GM10248 (cell line): Measurements from ENCODE around the gene B9D2.

Experiments used
- CTCF ChIA-PET: fragments of 300-600 bp; sonication (Branson Sonifier 250); formaldehyde crosslinking; extraction: SDS; loops from one replicate; lab custom pipeline; 2021; ENCODE audit warnings: antibody characterized with exemption; lab: Yijun Ruan, JAX
- POLR2A ChIA-PET: fragments of 350-650 bp; sonication (Branson Sonifier 250); formaldehyde crosslinking; extraction: SDS; loops from one replicate; lab custom pipeline; 2020; ENCODE audit warnings: antibody characterized with exemption; lab: Yijun Ruan, JAX
- DNase-seq: peaks from one replicate; pipeline ENCODE4 v3.0.0; 2012; ENCODE audit errors: extremely low spot score
- TF ChIP-seq, protein P1 (sequence below): IDR thresholded peaks from 2 replicates; pipeline ENCODE4 v1.5.1; 2012; ENCODE audit warnings: mild to moderate bottlenecking, low read depth; ENCODE audit errors: extremely low read depth, missing control alignments, control extremely low read depth

B9D2 gene

DNA sequence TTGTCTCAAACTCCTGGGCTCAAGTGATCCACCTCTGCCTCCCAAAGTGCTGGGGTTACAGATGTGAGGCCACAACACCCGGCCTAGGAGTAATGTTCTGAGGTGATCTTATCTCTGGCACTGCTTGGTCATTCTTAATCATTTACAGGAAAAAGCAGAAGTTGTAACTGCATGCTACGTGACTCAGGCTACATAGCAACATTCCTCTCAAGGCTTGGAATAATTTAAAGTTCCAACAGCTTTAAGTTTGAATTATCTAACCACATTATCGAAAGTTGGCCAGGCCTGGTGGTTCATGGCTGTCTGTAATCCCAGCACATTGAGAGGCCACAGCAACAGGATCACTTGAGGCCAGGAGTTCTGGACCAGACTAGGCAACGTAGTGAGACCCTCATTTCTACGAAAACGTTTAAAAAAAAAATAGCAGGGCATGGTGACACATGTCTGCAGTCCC, 3.9 kb upstream of the B9D2 start:
- TF ChIP-seq, protein P1, sequence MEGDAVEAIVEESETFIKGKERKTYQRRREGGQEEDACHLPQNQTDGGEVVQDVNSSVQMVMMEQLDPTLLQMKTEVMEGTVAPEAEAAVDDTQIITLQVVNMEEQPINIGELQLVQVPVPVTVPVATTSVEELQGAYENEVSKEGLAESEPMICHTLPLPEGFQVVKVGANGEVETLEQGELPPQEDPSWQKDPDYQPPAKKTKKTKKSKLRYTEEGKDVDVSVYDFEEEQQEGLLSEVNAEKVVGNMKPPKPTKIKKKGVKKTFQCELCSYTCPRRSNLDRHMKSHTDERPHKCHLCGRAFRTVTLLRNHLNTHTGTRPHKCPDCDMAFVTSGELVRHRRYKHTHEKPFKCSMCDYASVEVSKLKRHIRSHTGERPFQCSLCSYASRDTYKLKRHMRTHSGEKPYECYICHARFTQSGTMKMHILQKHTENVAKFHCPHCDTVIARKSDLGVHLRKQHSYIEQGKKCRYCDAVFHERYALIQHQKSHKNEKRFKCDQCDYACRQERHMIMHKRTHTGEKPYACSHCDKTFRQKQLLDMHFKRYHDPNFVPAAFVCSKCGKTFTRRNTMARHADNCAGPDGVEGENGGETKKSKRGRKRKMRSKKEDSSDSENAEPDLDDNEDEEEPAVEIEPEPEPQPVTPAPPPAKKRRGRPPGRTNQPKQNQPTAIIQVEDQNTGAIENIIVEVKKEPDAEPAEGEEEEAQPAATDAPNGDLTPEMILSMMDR = no peak
- ChIA-PET POLR2A (interaction anchor here (0.6 kb wide), 1 partner anchor 1924 kb away, joined by 3 read pairs; no protein-coding TSS in a partner anchor), CTCF (interaction anchor here (0.8 to 3.5 kb wide), 4 partner anchors 10 to 35 kb away, joined by 3 to 18 read pairs (median 5); partner anchors contain the start of gene TGFB1)
- no peak for DNase-seq

DNA sequence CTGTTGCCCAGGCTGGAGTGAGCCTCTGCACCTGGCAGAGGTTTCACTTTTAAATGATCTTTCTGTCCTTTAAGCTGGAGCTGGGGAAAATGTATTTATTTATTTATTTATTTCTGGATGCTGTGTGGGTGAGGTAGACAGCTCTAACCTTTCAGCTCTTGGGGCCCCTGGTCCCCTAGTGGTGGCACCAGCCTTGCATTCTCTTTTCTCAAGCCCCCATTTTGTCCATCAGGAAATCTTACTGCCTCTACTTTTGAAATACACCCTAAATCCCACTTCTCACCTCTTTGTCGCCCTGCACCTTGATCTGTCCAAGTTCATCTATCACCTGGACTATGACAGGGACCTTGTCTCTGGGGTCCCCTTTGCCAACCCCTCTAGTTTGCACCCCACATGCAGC, 2.1 kb upstream of the B9D2 start:
- TF ChIP-seq, protein P1 = no peak

DNA sequence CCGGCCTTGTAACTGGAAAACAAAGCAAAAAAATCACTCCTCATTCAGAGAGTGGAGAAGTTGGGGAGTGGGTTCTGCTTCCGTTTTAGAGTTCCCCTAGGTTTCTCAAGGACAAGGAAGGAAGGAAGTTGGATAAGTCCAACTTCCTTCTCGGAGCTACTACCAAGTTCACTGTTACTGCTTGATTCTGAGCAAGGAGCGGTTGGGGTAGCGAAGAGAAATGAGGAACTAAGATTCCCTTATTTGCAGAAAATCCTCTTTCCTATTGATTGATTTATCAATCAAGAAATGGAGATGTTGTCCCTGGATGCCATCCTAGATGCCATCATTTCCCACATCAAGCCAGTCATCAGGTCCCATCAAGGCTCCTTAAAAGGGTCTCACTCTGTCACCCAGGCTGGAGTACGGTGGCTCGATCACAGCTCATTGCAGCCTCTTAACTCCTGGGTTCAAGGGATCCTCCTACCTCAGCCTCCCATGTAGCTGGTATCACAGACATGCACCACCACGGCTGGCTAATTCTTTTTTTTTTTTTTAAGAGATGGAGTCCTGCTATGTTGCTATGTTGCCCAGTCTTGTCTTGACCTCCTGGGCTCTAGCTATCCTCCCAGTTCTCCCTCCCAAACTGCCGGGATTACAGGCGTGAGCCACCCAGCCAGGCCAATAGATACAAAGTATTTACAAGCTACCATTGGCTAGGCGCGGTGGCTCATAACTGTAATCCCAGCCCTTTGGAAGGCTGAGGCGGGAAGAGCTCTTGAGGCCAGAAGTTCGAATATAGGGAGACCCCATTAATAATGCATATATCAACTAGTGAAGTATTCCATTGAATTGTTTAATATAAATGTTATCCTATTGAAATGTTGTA, 809 bp upstream of the B9D2 start:
- ChIA-PET CTCF (interaction anchor here (0.7 to 4.1 kb wide), 14 partner anchors 8 to 232 kb away, joined by 3 to 68 read pairs (median 4); partner anchors contain the start of gene TGFB1), POLR2A (interaction anchor here (0.7 to 3.0 kb wide), 7 partner anchors 9 to 166 kb away, joined by 3 to 25 read pairs (median 6); partner anchors contain the start of gene TGFB1)
- TF ChIP-seq, protein P1 = no peak
- DNase-seq = no peak

More for the DNA sequence above, 2.1 kb upstream of the B9D2 start:
- CTCF ChIA-PET = interaction anchor here (1.0 to 4.1 kb wide), 7 partner anchors 8 to 198 kb away, joined by 3 to 68 read pairs (median 3); partner anchors contain the start of gene TGFB1
- DNase-seq = no peak
- POLR2A ChIA-PET = interaction anchor here (0.7 to 3.0 kb wide), 2 partner anchors 14 to 914 kb away, joined by 3 to 25 read pairs; partner anchors contain the start of gene TGFB1

DNA sequence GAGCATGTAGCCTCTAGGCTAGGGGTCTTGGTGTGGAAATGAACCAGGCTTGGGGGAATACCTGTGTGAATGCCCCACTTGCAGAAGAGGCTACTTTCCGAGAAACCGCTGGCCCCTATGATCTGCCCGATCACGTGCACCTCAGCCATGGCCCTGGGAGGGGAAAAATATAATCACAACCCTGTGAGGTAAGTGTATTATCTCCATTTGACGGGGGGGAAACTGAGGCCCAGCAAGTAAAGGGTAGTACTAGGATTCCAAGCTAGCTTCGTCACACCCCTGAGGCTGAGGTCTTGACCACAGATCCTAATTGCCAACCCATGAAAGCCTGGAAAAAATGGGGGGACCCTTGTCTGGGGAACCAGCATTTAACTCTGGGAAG, 587 bp downstream of the B9D2 start:
- ChIA-PET POLR2A (interaction anchor here (0.5 to 3.0 kb wide), 7 partner anchors 8 to 937 kb away, joined by 3 to 25 read pairs (median 6); partner anchors contain the start of genes SERTAD1 and TGFB1), CTCF (interaction anchor here (0.7 to 4.1 kb wide), 6 partner anchors 9 to 207 kb away, joined by 3 to 68 read pairs (median 4); partner anchors contain the start of gene TGFB1)
- TF ChIP-seq, protein P1 = no peak
- DNase-seq = no peak

DNA sequence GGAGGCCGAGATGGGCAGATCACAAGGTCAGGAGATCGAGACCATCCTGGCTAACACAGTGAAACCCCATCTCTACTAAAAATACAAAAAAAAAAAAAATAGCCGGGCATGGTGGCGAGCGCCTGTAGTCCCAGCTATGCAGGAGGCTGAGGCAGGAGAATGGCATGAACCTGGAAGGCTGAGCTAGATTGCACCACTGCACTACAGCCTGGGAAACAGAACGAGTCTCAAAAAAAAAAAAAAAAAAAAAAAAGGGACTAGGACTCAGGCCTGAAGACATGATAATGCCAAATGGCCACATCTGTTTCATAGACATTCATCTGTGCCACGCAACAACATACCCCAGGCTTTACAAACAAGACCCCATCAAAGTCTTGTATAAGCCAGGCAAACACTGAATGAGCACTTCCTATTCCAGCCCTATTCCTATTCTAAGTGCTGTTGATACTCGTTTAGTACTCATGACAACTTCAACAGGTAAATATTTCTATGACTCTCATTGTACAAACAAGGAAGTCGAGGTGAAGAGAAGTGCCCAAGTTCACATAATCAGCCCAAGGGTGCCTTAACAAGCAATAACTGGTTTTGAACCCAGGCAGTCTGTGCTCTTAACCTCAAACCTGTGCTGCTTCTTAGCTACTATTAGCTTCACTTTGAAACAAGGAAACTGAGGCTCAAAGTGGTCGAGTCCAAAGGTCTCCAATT, 1.7 kb downstream of the B9D2 start:
- CTCF ChIA-PET = interaction anchor here (4.1 kb wide), 1 partner anchor 8 kb away, joined by 68 read pairs; the partner anchor contains the start of gene TGFB1
- DNase-seq = no peak
- TF ChIP-seq, protein P1 = no peak
- POLR2A ChIA-PET = no interaction called here
